T-cell (primary cell): ENCODE data around the gene FAM185A. TPM values are rescaled to one million over a fixed set of nuclear protein-coding genes. Genes with fewer than 3 reads are reported as not detected.

Experiments used
- ATAC-seq, 4 experiments: fragments of 200-7000 bp in 3 of 4; fragments of 150-1000 bp in 1 of 4; cut with Tn5 transposase; replicated peaks in 1 of 4; 1 replicate in 3 of 4; 2 replicates in 1 of 4; pipeline ENCODE4 v1.10.0; 2021; ENCODE audit warnings: moderate library complexity in 3 of 4, mild to moderate bottlenecking in 2 of 4, moderate number of reproducible peaks in 1 of 4
- CTCF ChIA-PET, 2 donors: fragments of 300-600 bp; sonication (Branson Sonifier 250); formaldehyde crosslinking; loops; one replicate each; lab custom pipeline; 2022; ENCODE audit warnings: antibody characterized with exemption in 2 of 2; lab: Charles Lee
- POLR2A ChIA-PET, 2 donors: fragments of 300-600 bp; sonication (Branson Sonifier 250); formaldehyde crosslinking; loops; one replicate each; lab custom pipeline; 2022; ENCODE audit warnings: antibody characterized with exemption in 2 of 2; lab: Charles Lee
- DNase-seq, 35 experiments: peaks; one replicate each; pipeline versions ENCODE4 v3.0.0 to v3.0.0-alpha.2; 2013 to 2023
- H3K27ac ChIP-seq: one replicate; pipeline ENCODE4 v1.5.1; 2013; ENCODE audit warnings: low read length
- H3K27me3 ChIP-seq, 2 experiments: replicated peaks in 1 of 2; 1 replicate in 1 of 2; 2 replicates in 1 of 2; pipeline versions ENCODE4 v1.6.1 to v1.7.0; 2013; ENCODE audit warnings: low read length in 1 of 2, mixed read lengths in 1 of 2; ENCODE audit not compliant: control insufficient read depth in 2 of 2, insufficient read depth in 2 of 2; ENCODE audit errors: extremely low read depth in 1 of 2
- H3K36me3 ChIP-seq, 2 donors: 1 replicate in 1 of 2; 2 replicates in 1 of 2; pipeline versions ENCODE4 v1.6.1 to v1.7.0; 2013; ENCODE audit warnings: low read length in 1 of 2; ENCODE audit not compliant: control insufficient read depth in 2 of 2, insufficient read depth in 1 of 2; ENCODE audit errors: extremely low read depth in 1 of 2
- H3K4me1 ChIP-seq, 2 experiments: 1 replicate in 1 of 2; 2 replicates in 1 of 2; pipeline versions ENCODE4 v1.6.1 to v1.7.0; 2013; ENCODE audit warnings: low read length in 2 of 2, mixed read lengths in 1 of 2; ENCODE audit not compliant: insufficient read depth in 2 of 2, control insufficient read depth in 1 of 2; ENCODE audit errors: extremely low read depth in 1 of 2
- H3K4me3 ChIP-seq, 2 donors: 1 replicate in 1 of 2; 2 replicates in 1 of 2; pipeline versions ENCODE4 v1.5.1 to v1.7.0; 2013; ENCODE audit warnings: mild to moderate bottlenecking in 2 of 2, low read length in 1 of 2, moderate library complexity in 1 of 2; ENCODE audit not compliant: control insufficient read depth in 1 of 2; ENCODE audit errors: extremely low read depth in 1 of 2
- H3K9me3 ChIP-seq: 2 replicates; pipeline ENCODE4 v1.7.0; 2013
- H3K27ac Mint-ChIP-seq, 2 donors: one replicate each; pipeline ENCODE4 v1.8.0; 2020 to 2021; ENCODE audit warnings: mild to moderate bottlenecking in 2 of 2, mixed read lengths in 2 of 2
- H3K27me3 Mint-ChIP-seq, 2 donors: one replicate each; pipeline ENCODE4 v1.8.0; 2021 to 2022; ENCODE audit warnings: mixed read lengths in 2 of 2
- H3K36me3 Mint-ChIP-seq: one replicate; pipeline ENCODE4 v1.8.0; 2021; ENCODE audit warnings: mixed read lengths
- H3K4me1 Mint-ChIP-seq, 3 donors: one replicate each; pipeline ENCODE4 v1.8.0; 2020 to 2022; ENCODE audit warnings: mixed read lengths in 3 of 3, mild to moderate bottlenecking in 1 of 3
- H3K4me3 Mint-ChIP-seq, 3 donors: one replicate each; pipeline ENCODE4 v1.8.0; 2020 to 2022; ENCODE audit warnings: mild to moderate bottlenecking in 3 of 3, mixed read lengths in 3 of 3, moderate library complexity in 3 of 3
- H3K9me3 Mint-ChIP-seq, 3 donors: one replicate each; pipeline ENCODE4 v1.8.0; 2020 to 2022; ENCODE audit warnings: mixed read lengths in 3 of 3
- WGBS: methylation state at CpG from one replicate; pipeline ENCODE4 v1.1.5; 2013; ENCODE audit warnings: missing lambda C conversion rate; ENCODE audit not compliant: insufficient coverage; 5-methylcytosine and 5-hydroxymethylcytosine counted together
- total RNA-seq, 35 experiments: library from RNA in 6 of 35; stranded (reverse) in 6 of 35; fragments of 120-200 nt in 1 of 35; gene quantifications; one replicate each; pipeline versions ENCODE4 v1.2.1 to v1.2.4 and lab custom pipeline; 2013 to 2026

The FAM185A gene
- total RNA-seq, 5 donors from 2014 or later (not counting 1 experiment from before 2014, with no cell fraction given), result 6.4 to 15.7 (median 8.7) TPM

DNA sequence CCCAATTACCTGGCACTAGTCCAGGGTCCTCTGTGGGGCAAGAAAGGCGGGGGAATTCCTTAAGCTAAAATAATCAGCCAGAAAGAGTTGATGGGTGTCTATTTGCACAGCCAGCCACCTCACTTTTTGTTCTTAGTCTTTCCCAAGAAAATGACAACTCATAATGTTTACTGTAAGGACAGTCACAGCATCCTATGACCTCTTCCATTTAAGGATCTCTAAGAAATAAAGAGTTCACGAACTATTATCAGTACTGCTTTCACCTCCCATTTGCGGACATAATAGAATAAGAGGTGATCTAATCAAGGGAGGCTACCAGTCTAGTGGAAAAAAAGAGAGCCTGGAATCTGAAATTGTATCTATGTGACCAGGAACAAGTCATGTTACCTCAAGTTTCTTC lies 91.6 kb downstream of the FAM185A start:
- CTCF ChIA-PET, result no interaction called here

DNA sequence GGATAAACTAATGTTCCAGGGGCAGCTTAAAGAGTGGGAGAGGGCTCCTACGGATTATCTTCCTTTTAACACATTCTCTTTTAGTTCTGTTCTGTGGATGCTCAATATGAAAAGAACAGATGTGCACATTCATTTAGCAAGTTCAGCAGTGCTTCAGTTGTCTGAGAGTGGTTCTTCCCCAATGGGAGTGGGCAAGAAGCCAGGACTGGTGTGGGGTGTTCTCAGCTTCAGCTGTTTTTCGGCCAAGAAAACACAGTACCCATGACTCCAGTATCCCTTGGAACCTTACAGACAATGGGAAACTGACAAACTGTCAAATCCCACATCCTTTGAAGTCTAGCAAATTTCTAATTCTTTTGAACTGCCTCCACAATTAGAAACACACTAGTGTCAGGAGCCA lies 92.5 kb downstream of the FAM185A start:
- Histone ChIP-seq H3K4me1 (no peaks in the 10 kb centered on the region), H3K36me3 (peaks cover 0 to 2% of the 10 kb centered on the region in 2 donors), H3K9me3 (no peaks in the 10 kb centered on the region), H3K27ac (no peak overlapping the region), H3K27me3 (no peaks in the 10 kb centered on the region), H3K4me3 (no peak overlapping the region)
- no CpG with 5 or more reads among the region's 2 CpGs for WGBS
- CTCF ChIA-PET, result no interaction called here
- DNase-seq (no peak), ATAC-seq (no peak)
- POLR2A ChIA-PET, result interaction anchor here in 1 of 2 donors (0.6 kb wide), 1 partner anchor 83 kb away, joined by 12 read pairs; no protein-coding TSS in a partner anchor
- Mint-ChIP-seq H3K27me3 (no peaks in the 10 kb centered on the region), H3K27ac (no peak overlapping the region), H3K4me3 (no peak overlapping the region), H3K36me3 (peaks cover 34% of the 10 kb centered on the region), H3K4me1 (no peaks in the 10 kb centered on the region), H3K9me3 (no peaks in the 10 kb centered on the region)

More for the DNA sequence above, 91.6 kb downstream of the FAM185A start:
- H3K9me3 ChIP-seq, result no peaks in the 10 kb centered on the region
- no peaks in the 10 kb centered on the region for H3K27me3 ChIP-seq
- no peak for ATAC-seq
- Mint-ChIP-seq H3K4me1 (no peaks in the 10 kb centered on the region), H3K27ac (no peak overlapping the region), H3K4me3 (no peak overlapping the region), H3K36me3 (peaks cover 37% of the 10 kb centered on the region), H3K9me3 (no peaks in the 10 kb centered on the region), H3K27me3 (no peaks in the 10 kb centered on the region)
- H3K4me1 ChIP-seq, result no peaks in the 10 kb centered on the region
- POLR2A ChIA-PET, result no interaction called here
- H3K36me3 ChIP-seq, result peaks cover 0 to 2% of the 10 kb centered on the region in 2 donors
- no peak for DNase-seq
- no peak overlapping the region for H3K4me3 ChIP-seq
- no peak overlapping the region for H3K27ac ChIP-seq
- no CpG with 5 or more reads among the region's 3 CpGs for WGBS

GRCh38 chr7:102842284-102842683 lies 93.5 kb downstream of the FAM185A start:
- H3K27ac Mint-ChIP-seq, result no peak overlapping the region
- no peaks in the 10 kb centered on the region for H3K9me3 Mint-ChIP-seq
- no peaks in the 10 kb centered on the region for H3K27me3 Mint-ChIP-seq
- no peak overlapping the region for H3K4me3 Mint-ChIP-seq
- no peak overlapping the region for H3K4me3 ChIP-seq
- H3K4me1 Mint-ChIP-seq, result no peaks in the 10 kb centered on the region
- CTCF ChIA-PET, result no interaction called here
- no peak for ATAC-seq
- DNase-seq, result no peak
- no peaks in the 10 kb centered on the region for H3K27me3 ChIP-seq
- no peaks in the 10 kb centered on the region for H3K4me1 ChIP-seq
- POLR2A ChIA-PET, result no interaction called here
- peaks cover 27% of the 10 kb centered on the region for H3K36me3 Mint-ChIP-seq
- H3K27ac ChIP-seq, result no peak overlapping the region
- peaks cover 0 to 2% of the 10 kb centered on the region in 2 donors for H3K36me3 ChIP-seq
- H3K9me3 ChIP-seq, result no peaks in the 10 kb centered on the region

- H3K4me1 Mint-ChIP-seq, result no peaks in the 10 kb centered on the region
- WGBS, result 72% methylated on average over 2 of the region's 3 CpGs
Observed at GRCh38 chr7:102843850-102844249, 95.1 kb downstream of the FAM185A start.

DNA sequence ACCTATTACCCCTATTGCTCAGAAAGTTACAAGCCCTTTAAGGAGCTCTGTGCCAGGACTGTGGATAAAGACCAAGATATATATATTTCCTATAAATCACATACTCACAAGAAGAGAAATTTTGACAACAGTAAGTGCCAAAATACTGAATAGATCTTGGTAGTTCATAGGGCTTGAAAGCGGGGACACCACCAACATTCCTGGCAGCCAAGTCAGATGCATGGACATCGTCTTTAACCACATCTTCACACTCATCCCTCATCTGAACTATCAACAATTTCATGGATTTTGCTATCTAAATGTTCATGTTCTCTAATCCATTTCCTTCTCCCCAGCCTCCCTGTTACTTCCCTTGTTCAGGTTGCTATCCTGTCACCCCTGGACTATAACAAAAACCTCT lies 96.5 kb downstream of the FAM185A start:
- Mint-ChIP-seq H3K9me3 (no peaks in the 10 kb centered on the region), H3K4me3 (no peak overlapping the region), H3K36me3 (peaks cover 14% of the 10 kb centered on the region), H3K27me3 (no peaks in the 10 kb centered on the region), H3K4me1 (no peaks in the 10 kb centered on the region), H3K27ac (no peak overlapping the region)
- Histone ChIP-seq H3K4me1 (no peaks in the 10 kb centered on the region), H3K36me3 (no peaks in the 10 kb centered on the region), H3K9me3 (no peaks in the 10 kb centered on the region), H3K4me3 (no peak overlapping the region), H3K27me3 (no peaks in the 10 kb centered on the region), H3K27ac (no peak overlapping the region)
- ATAC-seq, result no peak
- 93% methylated on average over 2 of the region's 2 CpGs for WGBS
- CTCF ChIA-PET, result no interaction called here
- DNase-seq, result no peak
- POLR2A ChIA-PET, result no interaction called here

More at GRCh38 chr7:102843850-102844249, 95.1 kb downstream of the FAM185A start:
- Mint-ChIP-seq H3K27ac (no peak overlapping the region), H3K36me3 (peaks cover 13% of the 10 kb centered on the region), H3K9me3 (no peaks in the 10 kb centered on the region), H3K4me3 (no peak overlapping the region), H3K27me3 (no peaks in the 10 kb centered on the region)
- Histone ChIP-seq H3K27me3 (no peaks in the 10 kb centered on the region), H3K9me3 (no peaks in the 10 kb centered on the region), H3K27ac (no peak overlapping the region), H3K36me3 (no peaks in the 10 kb centered on the region), H3K4me1 (no peaks in the 10 kb centered on the region), H3K4me3 (no peak overlapping the region)
- ATAC-seq, result no peak
- POLR2A ChIA-PET, result no interaction called here
- CTCF ChIA-PET, result no interaction called here
- DNase-seq, result no peak

- Mint-ChIP-seq H3K4me1 (no peaks in the 10 kb centered on the region), H3K27ac (no peak overlapping the region), H3K27me3 (no peaks in the 10 kb centered on the region), H3K4me3 (no peak overlapping the region), H3K9me3 (peaks cover 4 to 17% (median 7%) of the 10 kb centered on the region in 3 donors), H3K36me3 (peaks cover 20% of the 10 kb centered on the region)
- ATAC-seq, result no peak
- no peaks in the 10 kb centered on the region for H3K9me3 ChIP-seq
- no peaks in the 10 kb centered on the region for H3K4me1 ChIP-seq
- 100% methylated on average over 1 of the region's 5 CpGs for WGBS
- DNase-seq, result no peak
- no peak overlapping the region for H3K4me3 ChIP-seq
- no peaks in the 10 kb centered on the region for H3K27me3 ChIP-seq
- H3K36me3 ChIP-seq, result no peaks in the 10 kb centered on the region
- ChIA-PET POLR2A (no interaction called here), CTCF (no interaction called here)
- H3K27ac ChIP-seq, result no peak overlapping the region
Observed at GRCh38 chr7:102849079-102849478, 100.3 kb downstream of the FAM185A start.

DNA sequence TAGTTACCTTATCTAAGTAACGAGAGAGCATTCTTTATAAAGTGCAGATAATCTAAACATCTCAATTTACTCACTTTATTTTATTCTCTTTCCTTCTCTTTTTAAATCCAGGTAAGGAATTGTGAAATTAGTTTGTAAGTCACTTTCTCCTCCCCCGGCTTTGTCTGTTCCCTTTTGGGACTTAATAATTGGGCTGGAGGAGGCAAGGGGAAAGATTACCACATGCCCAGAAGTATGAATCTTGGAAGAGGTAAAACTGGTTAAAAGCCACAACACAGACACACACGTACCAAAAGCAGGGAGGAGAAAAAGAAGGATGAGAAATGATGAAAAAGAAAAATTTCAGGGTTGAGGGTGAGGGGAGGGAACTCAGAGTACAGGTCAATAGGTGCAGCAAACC lies 100.7 kb downstream of the FAM185A start:
- H3K9me3 Mint-ChIP-seq, result peaks cover 4 to 17% (median 7%) of the 10 kb centered on the region in 3 donors
- no peaks in the 10 kb centered on the region for H3K4me1 Mint-ChIP-seq
- ChIA-PET CTCF (no interaction called here), POLR2A (no interaction called here)
- Histone ChIP-seq H3K9me3 (no peaks in the 10 kb centered on the region), H3K27ac (no peak overlapping the region), H3K36me3 (no peaks in the 10 kb centered on the region), H3K4me3 (no peak overlapping the region), H3K4me1 (no peaks in the 10 kb centered on the region), H3K27me3 (no peaks in the 10 kb centered on the region)
- H3K36me3 Mint-ChIP-seq, result peaks cover 20% of the 10 kb centered on the region
- no peak overlapping the region for H3K4me3 Mint-ChIP-seq
- WGBS, result no CpG with 5 or more reads among the region's 3 CpGs
- DNase-seq (no peak), ATAC-seq (no peak)
- H3K27ac Mint-ChIP-seq, result no peak overlapping the region
- no peaks in the 10 kb centered on the region for H3K27me3 Mint-ChIP-seq
